Stimulated activated CD8-positive, alpha-beta memory T cell treated with anti-CD3 and anti-CD28 coated beads, Interleukin-15, amount 100 ng/mL, for 48 hours (primary cell): ENCODE data around the gene RNF212B.
A peak's percentile ranks its signal among the peaks of the same experiment; 100 is the strongest.

Experiments
- DNase-seq, 2 donors: peaks; one replicate each; pipeline ENCODE4 v3.0.0-alpha.2; 2020; ENCODE audit warnings: low read depth in 2 of 2

The RNF212B gene

DNA sequence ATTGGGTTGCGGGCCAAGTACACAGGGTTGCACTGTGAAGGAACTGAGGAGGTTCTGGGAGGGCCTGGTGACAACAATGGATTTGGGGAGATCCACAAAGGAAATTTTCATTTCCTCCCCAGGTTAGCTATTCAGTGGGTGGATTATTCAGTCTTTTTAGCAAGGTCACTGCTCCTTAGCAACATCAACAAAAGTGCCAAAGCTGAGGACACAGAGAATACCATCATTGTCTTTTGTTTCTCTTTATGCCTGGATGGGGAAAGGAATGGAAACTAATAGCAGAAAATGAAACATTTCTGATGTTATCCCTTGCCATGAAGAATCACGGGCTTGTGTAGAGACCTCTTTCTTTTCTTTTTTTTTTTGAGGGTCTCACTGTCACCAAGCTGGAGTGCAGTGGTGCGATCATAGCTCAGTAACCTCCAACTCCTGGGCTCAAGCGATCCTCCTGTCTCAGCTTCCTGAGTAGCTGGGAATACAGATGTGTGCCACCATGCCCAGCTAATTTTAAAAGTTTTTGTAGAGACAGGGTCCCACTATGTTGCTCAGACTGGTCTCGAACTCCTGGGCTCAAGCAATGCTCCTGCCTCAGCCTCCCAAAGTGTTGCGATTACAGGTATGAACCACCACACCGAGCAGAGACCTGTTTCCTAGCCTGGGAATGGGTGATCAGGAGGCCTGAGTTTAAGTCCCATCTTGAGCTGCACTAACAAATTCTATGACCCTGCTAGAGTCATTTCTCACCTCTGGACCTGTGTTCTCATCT is 58.5 kb downstream of the RNF212B start:
- DNase-seq, result no peak

DNA sequence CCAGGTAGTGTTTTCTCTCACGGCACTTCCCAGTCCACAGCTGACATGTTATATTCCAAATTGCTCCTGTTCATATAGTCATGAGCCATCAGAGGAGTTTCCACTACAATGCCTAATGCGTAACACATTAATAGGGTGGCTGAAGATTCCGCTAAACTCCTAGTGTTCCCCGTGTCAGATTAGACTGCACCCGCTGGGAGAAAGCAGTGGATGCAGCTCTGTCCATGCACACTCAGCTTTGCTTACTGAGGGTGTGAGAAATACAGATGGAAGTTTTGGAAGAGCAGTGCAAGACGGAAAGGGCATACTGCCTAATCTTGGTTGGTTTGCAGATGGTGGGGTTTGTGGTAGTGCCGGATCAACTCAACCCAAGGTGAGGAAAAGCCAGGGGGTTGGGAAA is 59.4 kb downstream of the RNF212B start:
- DNase-seq, result no peak

DNA sequence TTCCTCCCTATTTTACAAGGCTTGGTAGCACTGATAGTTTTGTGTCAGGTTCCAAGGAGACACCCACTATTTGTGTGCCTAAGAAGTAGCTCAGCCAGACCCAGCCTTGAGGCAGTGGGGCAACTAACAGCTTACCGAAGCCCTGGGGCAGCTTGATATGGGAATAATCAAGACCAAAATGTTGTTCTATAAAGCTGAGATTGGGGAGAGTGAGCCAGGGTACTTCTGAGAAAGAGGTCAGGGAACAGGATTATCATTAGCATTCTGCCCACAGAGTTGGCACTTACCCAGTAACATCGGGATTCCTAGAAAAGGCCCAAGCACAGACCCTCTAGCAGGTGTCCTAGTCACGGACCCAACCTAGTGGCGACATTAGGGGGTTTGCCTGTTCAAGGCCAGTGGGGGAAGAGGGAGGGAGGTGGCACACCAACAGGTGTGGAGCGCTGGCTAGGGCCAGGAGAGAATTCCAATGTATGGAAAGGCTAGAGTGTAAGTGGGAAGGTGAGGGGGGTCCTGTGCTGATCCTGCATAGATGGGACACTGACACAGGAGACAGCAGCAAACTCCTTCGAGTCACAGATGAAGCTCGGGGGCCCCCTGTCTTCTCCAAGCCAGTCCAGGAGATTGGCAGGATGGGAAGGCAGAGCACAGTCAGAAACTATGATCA is 60.0 kb downstream of the RNF212B start:
- no peak for DNase-seq

DNA sequence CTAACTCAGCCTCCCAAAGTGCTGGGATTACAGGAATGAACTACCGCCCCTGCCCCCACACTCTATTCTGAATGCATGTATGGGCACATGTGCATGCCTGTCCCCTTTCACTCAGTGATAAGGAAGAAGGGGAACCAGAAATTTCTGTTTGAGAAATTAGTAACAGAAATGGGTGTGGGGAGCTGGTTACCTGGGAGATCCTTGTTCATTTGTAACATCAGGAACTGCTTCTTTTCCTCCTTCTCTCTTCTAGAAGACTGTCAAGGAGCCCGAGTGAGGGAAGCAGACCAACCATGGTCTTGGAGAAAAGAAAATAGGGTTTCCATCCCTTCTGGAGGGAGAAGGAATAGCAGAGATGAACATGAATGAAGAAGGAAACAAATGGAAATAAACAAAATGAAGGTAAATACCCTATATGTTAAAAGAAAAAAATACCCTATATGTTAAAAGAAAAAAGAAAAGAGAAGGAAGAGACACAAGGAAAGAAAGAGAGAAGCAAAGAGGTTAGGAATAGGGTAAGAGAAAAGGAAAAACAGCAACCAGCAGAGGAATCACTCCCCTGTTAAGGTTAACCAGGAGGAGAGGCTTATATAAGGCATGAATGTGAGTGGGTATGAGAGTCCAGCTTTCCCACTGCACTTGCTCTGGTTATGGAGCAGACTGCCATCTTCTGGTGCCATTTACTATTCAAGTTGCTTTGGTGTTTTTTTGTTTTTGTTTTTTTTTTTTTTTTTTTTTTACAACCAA is 61.6 kb downstream of the RNF212B start:
- DNase-seq, result no peak

DNA sequence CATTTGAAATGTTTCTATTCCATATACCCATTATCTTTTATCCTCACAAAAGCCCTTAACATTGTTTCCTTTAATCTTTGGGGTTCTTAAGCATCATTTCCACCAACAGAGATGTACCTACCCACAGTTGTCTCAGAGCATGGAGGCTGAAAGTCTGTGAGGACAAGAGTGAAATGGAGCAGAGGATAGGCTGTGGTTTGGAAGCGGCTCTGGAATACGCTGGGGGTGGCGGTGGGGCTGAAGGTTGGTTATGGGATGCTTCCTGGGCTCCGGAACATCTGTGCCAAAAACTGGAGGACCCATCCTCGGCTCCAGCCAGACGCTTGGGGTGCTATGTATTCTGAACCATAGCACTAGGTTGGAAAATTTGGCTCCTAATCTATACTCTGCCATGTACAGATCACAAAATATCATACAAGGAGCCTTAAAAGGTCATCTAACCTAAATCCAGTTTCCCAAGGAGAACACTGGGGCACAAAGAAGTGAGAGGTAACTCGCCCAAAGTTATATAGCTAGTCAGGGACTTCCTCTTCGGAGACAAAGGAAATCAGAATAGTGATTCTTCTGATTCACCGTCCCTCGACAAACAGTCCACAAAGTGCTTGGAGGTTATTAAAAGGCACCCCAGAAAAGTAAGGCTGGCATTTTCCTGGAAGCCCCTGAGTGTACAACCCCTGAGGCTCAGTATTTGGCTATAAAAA is 62.4 kb downstream of the RNF212B start:
- no peak for DNase-seq

DNA sequence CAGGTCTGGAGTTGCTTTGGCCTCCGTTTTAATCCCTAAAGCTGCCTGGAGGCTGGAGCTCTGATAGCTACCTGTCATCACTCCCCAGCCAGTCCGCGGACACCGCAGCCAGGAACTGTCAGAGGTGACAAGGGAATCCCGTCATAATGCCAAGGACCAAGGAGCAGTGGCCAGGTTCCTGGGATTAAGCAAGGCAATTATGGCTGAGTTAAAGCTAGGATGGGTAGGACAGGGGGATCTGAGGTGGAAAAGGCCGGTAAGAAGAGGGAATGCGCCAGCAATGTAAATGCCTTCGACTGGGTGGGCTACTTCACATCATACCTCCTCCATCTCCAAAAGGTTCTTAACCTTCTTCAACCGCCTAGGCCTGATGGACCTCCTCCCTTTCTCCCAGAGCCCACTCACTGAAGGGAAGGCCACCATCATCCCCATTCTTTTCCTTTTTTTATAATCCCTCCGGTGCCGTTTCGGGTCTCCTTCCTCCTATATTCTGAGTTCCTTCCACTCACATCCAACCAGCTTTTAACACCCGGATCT is 63.0 kb downstream of the RNF212B start:
- no peak for DNase-seq

DNA sequence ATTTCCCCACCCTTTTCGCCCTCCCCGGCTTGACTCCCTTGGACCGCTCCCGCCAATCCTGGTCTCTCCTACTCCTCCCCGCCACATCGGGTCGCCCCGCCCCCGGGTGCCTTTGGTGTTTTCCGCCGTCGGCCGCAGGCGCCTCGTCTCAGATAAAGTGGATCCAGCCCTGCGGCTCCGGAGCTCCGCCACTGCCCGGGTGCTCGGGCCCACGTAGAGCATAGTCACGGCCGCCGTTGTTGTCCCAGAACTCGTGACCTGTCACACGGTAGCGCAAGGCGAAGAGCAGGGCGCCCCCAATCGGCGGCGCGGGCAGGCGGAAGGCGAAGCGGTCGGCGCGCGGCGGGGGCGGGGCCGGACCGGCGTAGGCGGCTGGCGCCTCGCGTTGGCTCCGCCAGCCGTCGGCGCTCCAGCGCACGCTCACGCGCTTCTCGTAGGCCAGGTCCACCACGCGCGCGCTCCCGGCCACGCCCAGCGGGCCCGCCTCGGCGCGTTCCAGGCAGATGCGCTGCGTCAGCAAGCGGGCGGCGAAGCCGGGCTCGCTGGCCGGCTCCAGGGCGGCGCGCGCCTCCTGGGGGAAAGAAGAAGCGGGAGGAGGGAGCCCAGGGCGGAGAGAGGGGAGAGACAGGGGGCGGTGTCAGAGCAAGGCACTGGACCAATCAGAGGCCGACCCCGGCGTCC is 63.7 kb downstream of the RNF212B start:
- peak; percentile 99 for DNase-seq

DNA sequence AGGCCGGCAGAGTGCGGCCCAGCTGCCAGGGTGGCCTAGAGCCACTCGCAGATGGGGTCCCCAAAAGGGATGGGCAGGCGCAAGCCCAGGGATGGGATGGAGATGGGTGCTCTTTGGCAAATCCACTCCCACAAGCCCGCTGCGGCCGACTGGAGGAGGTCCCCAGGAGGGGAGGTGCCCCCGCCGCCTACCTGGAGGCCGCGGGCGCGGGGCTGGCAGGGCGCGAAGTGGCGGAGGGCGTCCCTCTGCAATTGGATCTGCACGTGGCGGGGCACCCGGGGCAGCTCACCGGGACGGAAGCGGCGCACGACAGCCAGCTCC is 64.2 kb downstream of the RNF212B start:
- DNase-seq, result no peak

DNA sequence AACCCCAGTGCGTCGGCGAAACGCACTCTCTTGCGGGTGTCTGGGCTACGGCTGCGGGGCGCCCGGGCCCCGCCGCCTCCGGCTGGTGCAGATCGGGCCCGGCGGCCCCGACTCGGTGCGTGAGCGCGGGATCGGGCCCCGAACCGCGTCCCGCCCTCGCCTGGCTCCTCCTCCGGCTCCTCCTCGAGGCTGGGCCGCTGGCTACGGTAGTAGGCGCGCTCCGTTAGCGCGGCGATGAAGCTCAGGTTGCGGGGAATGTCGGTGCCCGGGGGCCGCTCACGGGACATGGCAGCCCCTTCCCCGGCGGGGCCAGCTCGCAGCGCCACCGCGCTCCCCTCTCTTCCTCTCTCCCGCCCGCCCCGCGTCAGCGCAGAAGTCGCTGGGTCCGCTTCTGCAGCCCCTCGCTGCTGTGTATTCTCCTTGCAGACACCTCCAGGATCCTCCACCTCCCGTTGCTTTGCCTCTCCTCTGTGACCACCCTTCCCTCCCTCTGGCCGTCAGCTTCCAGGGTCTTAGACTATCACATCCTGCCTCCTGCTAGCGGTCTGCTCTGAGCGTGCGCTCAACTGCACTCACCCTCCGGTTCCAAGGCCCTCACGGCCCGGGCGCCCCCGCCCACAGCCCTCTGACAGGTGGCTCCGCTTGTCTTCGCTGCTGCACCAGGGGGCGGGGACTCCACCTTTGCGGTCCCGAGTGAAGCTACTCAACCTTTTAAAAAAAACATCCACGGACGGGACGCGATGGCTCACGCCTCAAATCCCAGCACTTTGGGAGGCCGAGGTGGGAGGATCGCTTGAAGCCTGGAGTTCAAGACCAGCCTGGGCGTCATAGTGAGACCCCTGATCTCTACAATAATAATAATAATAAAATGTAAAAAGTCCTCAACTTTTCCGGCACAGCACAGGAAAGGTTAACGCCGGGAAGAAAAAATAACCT is 64.8 kb downstream of the RNF212B start, which contains the start of gene PPP1R3E:
PPP1R3E (minus strand) TSS at position 570 of the 936 bp plus-strand sequence; CDS start at position 287, 283 bp downstream.
- DNase-seq, result peak; percentile 79 to 85

DNA sequence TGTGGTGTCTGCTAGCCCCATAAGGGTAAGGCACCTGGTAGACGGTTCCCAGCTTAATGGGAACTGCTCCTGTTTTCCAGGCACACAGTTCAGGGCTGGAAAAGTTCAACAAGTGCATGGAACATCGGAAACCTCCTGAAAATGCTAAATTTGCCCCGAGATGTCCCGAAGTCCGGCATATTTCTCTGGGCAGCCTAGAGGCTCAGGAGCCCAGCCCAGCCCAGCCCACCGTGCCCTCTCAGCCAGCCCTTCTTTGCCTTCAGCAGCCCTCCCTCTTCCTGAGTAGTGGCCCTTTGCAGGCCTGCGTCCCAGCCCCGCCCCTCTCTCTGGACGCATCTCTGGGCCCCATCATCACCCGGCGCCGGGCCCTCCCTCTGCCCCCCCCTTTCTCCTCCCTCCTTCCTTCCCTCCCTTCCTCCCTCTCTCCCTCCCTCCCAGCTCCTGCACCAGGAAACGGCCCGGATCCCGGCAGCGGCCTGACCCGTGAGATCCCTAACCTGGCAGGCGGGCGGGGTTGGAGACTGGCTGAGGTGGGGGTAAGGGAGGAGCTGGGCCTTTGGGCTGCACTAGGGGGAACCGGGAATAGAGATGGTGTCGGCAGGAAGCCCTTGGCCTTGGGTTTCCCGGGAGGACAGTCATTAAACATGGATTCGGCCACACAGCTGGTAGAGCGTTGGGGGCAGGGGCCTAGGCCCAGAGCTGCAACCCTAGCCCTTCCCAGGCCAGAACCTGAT is 68.8 kb downstream of the RNF212B start, which contains the start of gene BCL2L2:
BCL2L2 (plus strand) TSS at position 422 of the 734 bp plus-strand sequence. CDS start 935 bp downstream, outside the sequence.
- no peak for DNase-seq

DNA sequence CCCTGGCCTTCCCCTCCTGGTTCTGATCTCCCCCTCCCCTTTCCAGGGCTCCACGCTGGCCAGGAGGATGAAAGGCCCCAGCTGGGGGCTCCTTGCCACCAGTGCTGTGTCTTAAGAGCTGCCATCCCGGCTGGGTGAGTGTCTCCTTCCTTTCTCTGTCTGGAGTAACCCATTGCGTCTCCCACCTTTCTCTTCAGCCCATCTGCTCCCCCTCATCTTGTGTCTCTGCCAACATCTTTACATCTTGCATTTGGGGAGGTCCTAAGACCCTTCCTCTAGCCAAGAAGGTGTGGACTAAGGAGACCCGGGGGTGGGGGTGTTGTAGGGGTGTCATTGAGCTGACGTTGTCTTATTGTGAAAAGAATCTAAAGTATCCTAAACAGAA is 69.4 kb downstream of the RNF212B start:
- no peak for DNase-seq

DNA sequence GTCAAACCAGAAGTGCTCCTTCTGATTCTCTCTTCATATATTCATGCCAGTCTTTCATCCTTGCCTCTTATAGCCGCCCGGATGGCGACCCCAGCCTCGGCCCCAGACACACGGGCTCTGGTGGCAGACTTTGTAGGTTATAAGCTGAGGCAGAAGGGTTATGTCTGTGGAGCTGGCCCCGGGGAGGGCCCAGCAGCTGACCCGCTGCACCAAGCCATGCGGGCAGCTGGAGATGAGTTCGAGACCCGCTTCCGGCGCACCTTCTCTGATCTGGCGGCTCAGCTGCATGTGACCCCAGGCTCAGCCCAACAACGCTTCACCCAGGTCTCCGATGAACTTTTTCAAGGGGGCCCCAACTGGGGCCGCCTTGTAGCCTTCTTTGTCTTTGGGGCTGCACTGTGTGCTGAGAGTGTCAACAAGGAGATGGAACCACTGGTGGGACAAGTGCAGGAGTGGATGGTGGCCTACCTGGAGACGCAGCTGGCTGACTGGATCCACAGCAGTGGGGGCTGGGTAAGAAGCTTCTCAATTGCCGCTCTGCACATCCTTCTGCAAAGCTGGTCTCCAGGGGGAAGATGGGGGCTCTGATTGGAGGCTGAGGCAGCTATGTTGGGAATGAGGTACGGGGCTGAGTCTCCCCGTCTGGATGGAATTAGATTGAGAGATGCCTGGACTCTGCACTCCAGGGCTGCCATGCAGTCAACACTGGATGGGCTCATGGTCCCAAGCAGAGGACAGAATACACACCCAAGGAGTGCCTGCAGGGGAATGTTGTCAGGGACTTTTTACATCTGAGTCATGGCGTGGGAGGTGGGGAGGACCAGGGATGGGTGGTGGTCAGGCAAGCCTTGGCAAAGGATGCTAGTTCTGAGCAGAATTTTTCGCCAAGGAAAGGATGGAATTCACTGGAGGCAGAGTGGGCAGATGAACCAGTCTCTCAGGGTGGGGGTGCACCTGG is 70.2 kb downstream of the RNF212B start:
- DNase-seq, result no peak

DNA sequence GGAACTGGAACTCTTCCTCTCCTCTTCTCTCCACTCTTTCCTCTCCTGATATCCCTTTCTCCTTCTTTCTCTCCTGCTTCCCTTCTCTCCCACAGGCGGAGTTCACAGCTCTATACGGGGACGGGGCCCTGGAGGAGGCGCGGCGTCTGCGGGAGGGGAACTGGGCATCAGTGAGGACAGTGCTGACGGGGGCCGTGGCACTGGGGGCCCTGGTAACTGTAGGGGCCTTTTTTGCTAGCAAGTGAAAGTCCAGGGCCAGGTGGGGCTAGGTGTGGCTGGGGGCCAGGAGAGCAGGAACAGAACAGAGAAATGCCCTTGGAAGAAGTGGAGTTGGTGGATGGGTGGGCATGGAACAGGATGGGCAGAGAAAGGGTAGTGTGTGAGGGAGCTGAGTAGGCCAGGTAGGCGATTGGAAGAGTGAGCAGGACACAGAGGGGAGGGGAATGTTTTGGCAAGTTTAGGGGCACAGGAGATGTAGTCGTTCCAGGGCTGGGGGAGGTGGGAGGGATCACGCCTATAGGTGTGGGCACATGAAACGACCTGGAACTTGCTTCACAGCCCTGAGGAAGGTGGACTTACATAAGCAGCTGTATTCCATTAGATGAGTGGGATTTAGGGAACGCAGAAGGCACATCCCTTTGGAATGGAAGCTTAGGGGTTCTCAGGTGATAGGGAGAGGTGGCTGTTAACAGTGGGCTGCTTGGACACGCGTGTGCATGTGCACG is 71.1 kb downstream of the RNF212B start:
- DNase-seq, result no peak

DNA sequence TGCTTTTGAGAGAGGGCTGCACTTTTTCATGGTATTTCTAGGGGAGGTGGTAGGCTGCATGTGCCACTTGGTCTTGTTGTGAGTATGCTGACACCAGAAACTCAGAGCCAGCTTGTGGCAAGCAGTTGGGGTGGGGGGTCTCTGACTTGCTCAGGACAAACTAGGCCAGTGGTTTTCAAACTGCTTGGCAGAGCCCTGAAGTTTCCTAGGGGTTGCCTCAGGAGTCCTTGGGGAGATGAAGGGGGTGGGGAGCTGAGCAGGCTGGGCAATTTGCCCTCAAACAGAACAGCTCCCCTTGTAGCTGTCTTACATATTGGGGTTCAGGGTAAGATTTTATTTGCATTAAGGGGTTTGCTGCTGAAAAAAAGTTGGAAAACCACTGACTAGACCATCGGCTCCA is 72.8 kb downstream of the RNF212B start:
- DNase-seq, result no peak

DNA sequence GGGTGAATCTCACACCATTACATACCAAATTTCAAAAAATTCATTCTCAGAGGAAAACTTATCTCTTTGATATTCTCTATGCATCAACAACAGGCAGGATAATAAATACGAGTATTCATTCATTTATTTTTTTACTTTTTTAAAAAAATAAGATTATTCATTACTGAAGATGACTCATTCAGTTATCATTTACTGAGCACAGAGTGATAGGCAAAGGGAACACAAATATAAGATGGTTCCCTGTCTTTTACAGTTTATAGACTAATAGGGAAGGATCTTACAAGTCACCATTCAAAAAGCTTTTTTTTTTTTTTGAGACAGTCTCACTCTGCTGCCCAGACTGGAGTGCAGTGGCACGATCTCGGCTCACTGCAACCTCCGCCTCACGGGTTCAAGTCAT is 78.6 kb downstream of the RNF212B start:
- DNase-seq, result no peak

DNA sequence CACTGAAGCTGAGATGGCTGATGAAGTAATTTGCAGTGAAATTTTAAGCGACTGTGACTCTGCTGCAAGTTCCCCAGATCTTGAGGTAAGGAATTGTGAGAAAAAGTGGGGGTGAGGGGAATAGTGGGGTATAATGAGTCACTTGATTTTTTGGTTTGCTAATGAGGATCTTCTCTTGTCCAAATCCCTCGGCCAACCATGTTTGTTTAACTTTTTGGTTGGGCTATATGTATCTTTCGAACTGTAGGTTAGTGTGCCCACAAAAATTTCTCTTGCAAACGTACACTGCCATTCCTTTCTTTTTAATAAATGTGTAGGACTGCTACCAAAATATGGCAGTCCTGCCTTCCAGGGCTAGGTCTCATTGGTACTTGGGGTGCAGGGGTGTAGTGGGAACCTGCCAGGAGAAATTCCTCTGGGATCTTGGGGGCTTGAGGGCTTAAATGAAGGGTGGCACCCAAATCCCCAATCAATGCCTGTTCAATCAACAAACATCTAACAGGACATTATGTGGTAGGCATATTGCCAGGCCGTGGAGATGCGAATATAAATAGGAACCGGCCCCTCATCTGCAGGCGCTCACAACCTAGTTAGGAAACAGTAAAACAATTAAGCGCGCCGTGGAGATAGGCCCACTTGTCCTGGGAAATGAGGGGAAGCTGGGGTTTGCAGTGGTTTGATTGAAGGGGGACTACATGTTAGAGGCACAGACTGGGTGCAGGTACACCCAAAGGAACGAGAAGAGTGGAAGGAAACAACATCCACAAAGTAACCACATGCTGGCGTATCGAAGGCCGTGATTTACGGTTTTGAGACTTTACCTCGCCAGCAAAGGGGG is 82.2 kb downstream of the RNF212B start:
- no peak for DNase-seq
